Neural cell (in vitro differentiated cells): ENCODE measurements around the gene TAS2R9.
"Not testable (repeated sequence)": the region's sequence is repeated elsewhere in the genome, so short reads cannot be mapped to it uniquely, and the experiment has no call there.

Experiments used
- CTCF ChIP-seq: fragments of 450-650 bp; IDR thresholded peaks from 2 replicates; pipeline ENCODE4 v1.5.1; 2014; ENCODE audit warnings: antibody characterized with exemption, mild to moderate bottlenecking, moderate library complexity; ENCODE audit not compliant: poor library complexity, severe bottlenecking
- EP300 ChIP-seq: fragments of 450-650 bp; conservative IDR thresholded peaks from 2 replicates; pipeline ENCODE4 v1.6.1; 2014; ENCODE audit warnings: antibody characterized with exemption, mild to moderate bottlenecking, moderate library complexity; ENCODE audit not compliant: poor library complexity, severe bottlenecking
- EZH2 ChIP-seq: fragments of 200-600, 300-800 bp; shearing (Covaris generic), sonication (generic); IDR thresholded peaks from 2 replicates; pipeline ENCODE4 v1.6.1; 2014; ENCODE audit warnings: antibody characterized with exemption, low read length, borderline replicate concordance, mild to moderate bottlenecking; ENCODE audit not compliant: insufficient read depth, poor library complexity, severe bottlenecking
- MXI1 ChIP-seq: fragments of 450-650 bp; conservative IDR thresholded peaks from 2 replicates; pipeline ENCODE4 v1.6.1; 2014; ENCODE audit warnings: antibody characterized with exemption, mild to moderate bottlenecking; ENCODE audit not compliant: poor library complexity, severe bottlenecking
- POLR2AphosphoS5 ChIP-seq: IDR thresholded peaks from 2 replicates; pipeline ENCODE4 v1.6.1; 2012
- RAD21 ChIP-seq: fragments of 450-650 bp; conservative IDR thresholded peaks from 2 replicates; pipeline ENCODE4 v1.6.1; 2014; ENCODE audit warnings: antibody characterized with exemption, mild to moderate bottlenecking, moderate library complexity
- REST ChIP-seq: IDR thresholded peaks from 2 replicates; pipeline ENCODE4 v1.6.1; 2012; ENCODE audit warnings: borderline replicate concordance
- TAF1 ChIP-seq: IDR thresholded peaks from 2 replicates; pipeline ENCODE4 v1.6.1; 2012; ENCODE audit warnings: low read depth

- not testable (repeated sequence) for TF ChIP-seq CTCF, RAD21, EP300, EZH2, TAF1, POLR2AphosphoS5, MXI1, REST
Observed at GRCh38 chr12:10791769-10792168, 18.2 kb downstream of the TAS2R9 start.
